Peyer's patch (tissue), 4 donors: ENCODE data around the gene SH3RF1.

ENCODE experiments used
- CTCF ChIP-seq, 6 experiments: fragments of 450-650 bp in 4 of 6; fragments of 200-600 bp in 2 of 6; sonication (generic) in 1 of 6; IDR thresholded peaks; one replicate each; pipeline ENCODE4 v1.5.1; 2017 to 2019; ENCODE audit warnings: antibody characterized with exemption in 6 of 6, mild to moderate bottlenecking in 3 of 6, moderate library complexity in 1 of 6
- POLR2A ChIP-seq, 2 donors: fragments of 450-650 bp; IDR thresholded peaks; one replicate each; pipeline ENCODE4 v1.5.1; 2017; ENCODE audit warnings: antibody characterized with exemption in 2 of 2, mild to moderate bottlenecking in 2 of 2, moderate library complexity in 2 of 2

DNA sequence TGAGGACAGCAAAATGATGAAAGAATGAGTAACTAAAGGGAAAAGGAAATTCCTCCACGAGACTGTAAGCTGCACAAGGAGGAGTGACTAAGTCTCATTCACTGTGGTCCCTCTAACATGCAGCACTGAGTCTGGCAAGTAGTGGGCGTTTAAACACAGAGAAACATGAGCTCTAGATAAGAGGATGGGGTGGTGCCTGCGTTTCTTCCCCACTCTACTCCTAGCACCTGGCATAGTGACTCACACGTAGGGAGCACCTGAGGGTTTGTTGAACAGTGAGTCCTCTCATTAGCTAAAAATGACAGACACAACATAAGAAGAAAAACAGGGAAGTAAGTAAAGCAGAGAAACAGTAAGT lies 154.9 kb downstream of the SH3RF1 start:
- TF ChIP-seq POLR2A (IDR thresholded peaks at IDR 0.05) = no peak
- peak in 3 of 6 experiments; percentile 22 to 37 (median 25) for TF ChIP-seq CTCF (IDR thresholded peaks at IDR 0.05)
